GM10266 (cell line): Measurements from ENCODE around the gene CCR1.
"Not testable (repeated sequence)": the region's sequence is repeated elsewhere in the genome, so short reads cannot be mapped to it uniquely, and the experiment has no call there.

Experiments
- DNase-seq: peaks from one replicate; pipeline ENCODE4 v3.0.0; 2012; ENCODE audit errors: extremely low spot score
- CTCF ChIP-seq: IDR thresholded peaks from 2 replicates; pipeline ENCODE4 v1.5.1; 2012; ENCODE audit warnings: mild to moderate bottlenecking, low read depth; ENCODE audit not compliant: control insufficient read depth, insufficient read depth; ENCODE audit errors: missing control alignments

CCR1 gene

GRCh38 chr3:46212101-46212500 is 4.0 kb upstream of the CCR1 start:
- no peak for TF ChIP-seq CTCF
- DNase-seq, result no peak

GRCh38 chr3:46209746-46210470 is 1.8 kb upstream of the CCR1 start:
- no peak for TF ChIP-seq CTCF
- no peak for DNase-seq

- TF ChIP-seq CTCF, result no peak
- no peak for DNase-seq
These were observed 940 bp upstream of the CCR1 start for GRCh38 chr3:46209053-46209452.

- not testable (repeated sequence) for DNase-seq
These were observed 599 bp downstream of the CCR1 start for GRCh38 chr3:46207514-46207913.

- no peak for TF ChIP-seq CTCF
- DNase-seq, result no peak
These were observed 1.7 kb downstream of the CCR1 start for GRCh38 chr3:46206282-46207015.

- TF ChIP-seq CTCF, result no peak
- no peak for DNase-seq
These were observed 2.7 kb downstream of the CCR1 start for GRCh38 chr3:46205286-46205960.

- DNase-seq, result no peak
- TF ChIP-seq CTCF, result no peak
These were observed 4.4 kb downstream of the CCR1 start for GRCh38 chr3:46203681-46204080.
